Nephron (organoid): Measurements from ENCODE around the gene COX19.

Source experiments
- H3K27ac Mint-ChIP-seq, 3 experiments: 2 replicates each; pipeline ENCODE4 v1.8.0; 2020; ENCODE audit warnings: mixed read lengths in 3 of 3, mild to moderate bottlenecking in 2 of 3, moderate library complexity in 1 of 3
- H3K27me3 Mint-ChIP-seq: 2 replicates; pipeline ENCODE4 v1.8.0; 2021; ENCODE audit warnings: low read depth, mild to moderate bottlenecking, moderate library complexity, mixed read lengths
- H3K36me3 Mint-ChIP-seq: 2 replicates; pipeline ENCODE4 v1.8.0; 2020; ENCODE audit warnings: low read depth, mixed read lengths
- H3K4me1 Mint-ChIP-seq: 2 replicates; pipeline ENCODE4 v1.8.0; 2020; ENCODE audit warnings: mixed read lengths
- H3K4me3 Mint-ChIP-seq, 3 experiments: 2 replicates each; pipeline ENCODE4 v1.8.0; 2020; ENCODE audit warnings: mild to moderate bottlenecking in 3 of 3, mixed read lengths in 3 of 3, moderate library complexity in 2 of 3
- H3K9me3 Mint-ChIP-seq: 2 replicates; pipeline ENCODE4 v1.8.0; 2020; ENCODE audit warnings: mixed read lengths
- CTCF ChIP-seq, 3 experiments: fragments of 200-600 bp; sonication (generic); IDR thresholded peaks; one replicate each; pipeline ENCODE4 v1.5.0; 2021; ENCODE audit warnings: antibody characterized with exemption in 3 of 3; ENCODE audit not compliant: unreplicated experiment in 3 of 3

Gene COX19

GRCh38 chr7:981793-982510, 6.6 kb upstream of the COX19 start:
- Mint-ChIP-seq H3K36me3 (no peaks in the 10 kb centered on the region), H3K27me3 (no peaks in the 10 kb centered on the region), H3K27ac (no peak overlapping the region), H3K4me1 (peaks cover 17% of the 10 kb centered on the region), H3K9me3 (no peaks in the 10 kb centered on the region), H3K4me3 (no peak overlapping the region)
- no peak for TF ChIP-seq CTCF (IDR thresholded peaks at IDR 0.05; ENCODE audit: unreplicated experiment in 3 of 3)

- H3K4me3 Mint-ChIP-seq: peak overlapping the region in 2 of 3 experiments; percentile 5 to 36
- no peak for TF ChIP-seq CTCF (IDR thresholded peaks at IDR 0.05; ENCODE audit: unreplicated experiment in 3 of 3)
- no peaks in the 10 kb centered on the region for H3K27me3 Mint-ChIP-seq
- no peaks in the 10 kb centered on the region for H3K36me3 Mint-ChIP-seq
- H3K9me3 Mint-ChIP-seq: no peaks in the 10 kb centered on the region
- peak overlapping the region; percentile 28 to 69 (median 59) for H3K27ac Mint-ChIP-seq
- peaks cover 13% of the 10 kb centered on the region for H3K4me1 Mint-ChIP-seq
Observed at GRCh38 chr7:979886-980571, 4.7 kb upstream of the COX19 start.

GRCh38 chr7:979151-979550, 3.8 kb upstream of the COX19 start:
- Mint-ChIP-seq H3K4me1 (peaks cover 13% of the 10 kb centered on the region), H3K4me3 (peak overlapping the region in 1 of 3 experiments; percentile 24), H3K27ac (peak overlapping the region in 2 of 3 experiments; percentile 48 to 59), H3K27me3 (no peaks in the 10 kb centered on the region), H3K36me3 (no peaks in the 10 kb centered on the region), H3K9me3 (no peaks in the 10 kb centered on the region)
- no peak for TF ChIP-seq CTCF (IDR thresholded peaks at IDR 0.05; ENCODE audit: unreplicated experiment in 3 of 3)

GRCh38 chr7:978416-979091, 3.2 kb upstream of the COX19 start:
- no peak for TF ChIP-seq CTCF (IDR thresholded peaks at IDR 0.05; ENCODE audit: unreplicated experiment in 3 of 3)
- H3K36me3 Mint-ChIP-seq: no peaks in the 10 kb centered on the region
- peaks cover 13% of the 10 kb centered on the region for H3K4me1 Mint-ChIP-seq
- no peaks in the 10 kb centered on the region for H3K27me3 Mint-ChIP-seq
- H3K4me3 Mint-ChIP-seq: no peak overlapping the region
- no peaks in the 10 kb centered on the region for H3K9me3 Mint-ChIP-seq
- peak overlapping the region; percentile 91 to 98 (median 95) for H3K27ac Mint-ChIP-seq

GRCh38 chr7:978049-978346, 2.6 kb upstream of the COX19 start:
- peak overlapping the region; percentile 91 to 98 (median 95) for H3K27ac Mint-ChIP-seq
- H3K27me3 Mint-ChIP-seq: no peaks in the 10 kb centered on the region
- no peaks in the 10 kb centered on the region for H3K36me3 Mint-ChIP-seq
- no peak for TF ChIP-seq CTCF (IDR thresholded peaks at IDR 0.05; ENCODE audit: unreplicated experiment in 3 of 3)
- peaks cover 13% of the 10 kb centered on the region for H3K4me1 Mint-ChIP-seq
- no peaks in the 10 kb centered on the region for H3K9me3 Mint-ChIP-seq
- H3K4me3 Mint-ChIP-seq: peak overlapping the region; percentile 38 to 66 (median 58)
